Activated CD8-positive, alpha-beta T cell treated with anti-CD3 and anti-CD28 coated beads for 36 hours (primary cell): ENCODE measurements around the gene UGGT2. TPM values are rescaled to one million over a fixed set of nuclear protein-coding genes. Genes with fewer than 3 reads are reported as not detected.

Source experiments
- ATAC-seq: fragments of 200-7000 bp; cut with Tn5 transposase; one replicate; pipeline ENCODE4 v1.10.0; 2021; ENCODE audit warnings: mild to moderate bottlenecking, moderate library complexity
- CTCF ChIA-PET: fragments of 350-600 bp; sonication (Branson Sonifier 250); formaldehyde crosslinking; loops from one replicate; lab custom pipeline; 2021; ENCODE audit warnings: antibody characterized with exemption; lab: Charles Lee
- POLR2A ChIA-PET: fragments of 350-600 bp; sonication (Branson Sonifier 250); formaldehyde crosslinking; loops from one replicate; lab custom pipeline; 2021; ENCODE audit warnings: antibody characterized with exemption; lab: Charles Lee
- DNase-seq: peaks from one replicate; pipeline ENCODE4 v3.0.0-alpha.2; 2020
- H3K27ac Mint-ChIP-seq: one replicate; pipeline ENCODE4 v1.8.0; 2021; ENCODE audit warnings: mild to moderate bottlenecking, mixed read lengths
- H3K27me3 Mint-ChIP-seq: one replicate; pipeline ENCODE4 v1.8.0; 2021; ENCODE audit warnings: mixed read lengths
- H3K36me3 Mint-ChIP-seq: one replicate; pipeline ENCODE4 v1.8.0; 2021; ENCODE audit warnings: low read depth, mixed read lengths
- H3K4me1 Mint-ChIP-seq: one replicate; pipeline ENCODE4 v1.8.0; 2021; ENCODE audit warnings: low read depth, mixed read lengths
- H3K4me3 Mint-ChIP-seq: one replicate; pipeline ENCODE4 v1.8.0; 2021; ENCODE audit warnings: mild to moderate bottlenecking, moderate library complexity, mixed read lengths
- H3K9me3 Mint-ChIP-seq: one replicate; pipeline ENCODE4 v1.8.0; 2021; ENCODE audit warnings: mixed read lengths
- intact Hi-C: fragments of 100-400 bp; cut with micrococcal nuclease; formaldehyde crosslinking; loops from one replicate; pipeline ENCODE4 v1.10.0; 2022
- total RNA-seq, 2 experiments: library from RNA; stranded (reverse); gene quantifications; one replicate each; pipeline ENCODE4 v1.2.3, GENCODE V29; 2021
- TF ChIP-seq, protein P1 (sequence below): fragments of 200-600 bp; IDR thresholded peaks from one replicate; pipeline ENCODE4 v1.8.0; 2022; ENCODE audit warnings: antibody characterized with exemption, mild to moderate bottlenecking

Gene UGGT2, protein sequence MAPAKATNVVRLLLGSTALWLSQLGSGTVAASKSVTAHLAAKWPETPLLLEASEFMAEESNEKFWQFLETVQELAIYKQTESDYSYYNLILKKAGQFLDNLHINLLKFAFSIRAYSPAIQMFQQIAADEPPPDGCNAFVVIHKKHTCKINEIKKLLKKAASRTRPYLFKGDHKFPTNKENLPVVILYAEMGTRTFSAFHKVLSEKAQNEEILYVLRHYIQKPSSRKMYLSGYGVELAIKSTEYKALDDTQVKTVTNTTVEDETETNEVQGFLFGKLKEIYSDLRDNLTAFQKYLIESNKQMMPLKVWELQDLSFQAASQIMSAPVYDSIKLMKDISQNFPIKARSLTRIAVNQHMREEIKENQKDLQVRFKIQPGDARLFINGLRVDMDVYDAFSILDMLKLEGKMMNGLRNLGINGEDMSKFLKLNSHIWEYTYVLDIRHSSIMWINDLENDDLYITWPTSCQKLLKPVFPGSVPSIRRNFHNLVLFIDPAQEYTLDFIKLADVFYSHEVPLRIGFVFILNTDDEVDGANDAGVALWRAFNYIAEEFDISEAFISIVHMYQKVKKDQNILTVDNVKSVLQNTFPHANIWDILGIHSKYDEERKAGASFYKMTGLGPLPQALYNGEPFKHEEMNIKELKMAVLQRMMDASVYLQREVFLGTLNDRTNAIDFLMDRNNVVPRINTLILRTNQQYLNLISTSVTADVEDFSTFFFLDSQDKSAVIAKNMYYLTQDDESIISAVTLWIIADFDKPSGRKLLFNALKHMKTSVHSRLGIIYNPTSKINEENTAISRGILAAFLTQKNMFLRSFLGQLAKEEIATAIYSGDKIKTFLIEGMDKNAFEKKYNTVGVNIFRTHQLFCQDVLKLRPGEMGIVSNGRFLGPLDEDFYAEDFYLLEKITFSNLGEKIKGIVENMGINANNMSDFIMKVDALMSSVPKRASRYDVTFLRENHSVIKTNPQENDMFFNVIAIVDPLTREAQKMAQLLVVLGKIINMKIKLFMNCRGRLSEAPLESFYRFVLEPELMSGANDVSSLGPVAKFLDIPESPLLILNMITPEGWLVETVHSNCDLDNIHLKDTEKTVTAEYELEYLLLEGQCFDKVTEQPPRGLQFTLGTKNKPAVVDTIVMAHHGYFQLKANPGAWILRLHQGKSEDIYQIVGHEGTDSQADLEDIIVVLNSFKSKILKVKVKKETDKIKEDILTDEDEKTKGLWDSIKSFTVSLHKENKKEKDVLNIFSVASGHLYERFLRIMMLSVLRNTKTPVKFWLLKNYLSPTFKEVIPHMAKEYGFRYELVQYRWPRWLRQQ (N-terminal part only)
- total RNA-seq = not detected

DNA sequence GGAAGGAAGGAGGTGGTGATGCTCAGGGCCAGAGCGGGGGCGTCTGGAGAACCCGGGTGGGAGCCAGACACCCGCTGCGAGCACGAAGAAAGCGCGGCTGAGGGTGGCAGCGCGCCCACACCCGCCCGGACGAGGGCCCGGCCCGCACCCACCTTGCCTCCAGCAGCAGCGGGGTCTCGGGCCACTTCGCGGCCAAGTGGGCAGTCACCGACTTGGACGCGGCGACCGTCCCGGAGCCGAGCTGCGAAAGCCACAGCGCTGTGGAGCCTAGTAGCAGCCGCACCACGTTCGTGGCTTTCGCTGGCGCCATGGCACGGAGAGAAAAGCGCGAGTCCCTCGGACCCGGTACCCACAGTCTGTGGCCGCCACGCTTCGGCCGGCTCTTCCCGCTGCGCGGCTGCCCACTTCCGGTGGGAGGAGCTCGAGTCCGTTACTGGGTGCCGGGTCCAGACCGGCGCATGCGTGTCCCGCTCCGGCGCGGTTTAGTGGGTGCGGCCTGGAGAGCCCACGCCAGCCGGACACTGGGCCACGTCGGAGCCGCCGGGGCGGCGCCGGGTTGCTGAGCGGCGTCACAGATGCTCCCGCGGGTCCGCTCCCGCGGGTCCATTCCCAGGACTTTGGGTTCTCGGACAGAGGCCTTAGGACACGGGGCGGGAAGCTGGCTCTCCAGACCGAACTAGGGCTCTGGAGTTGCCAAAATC lies at the start of gene UGGT2:
Gene UGGT2, minus strand, starts transcription at position 399 of the 701 bp plus-strand sequence. Its CDS starts 89 bp downstream, at position 310.
- peaks cover 3% of the 10 kb centered on the region for H3K9me3 Mint-ChIP-seq
- ATAC-seq = no peak

GRCh38 chr13:96100457-96101220 lies 47.4 kb upstream of the UGGT2 start:
- Mint-ChIP-seq H3K27me3 (no peaks in the 10 kb centered on the region), H3K36me3 (no peaks in the 10 kb centered on the region), H3K4me3 (no peak overlapping the region), H3K9me3 (no peaks in the 10 kb centered on the region), H3K4me1 (no peaks in the 10 kb centered on the region), H3K27ac (no peak overlapping the region)
- no peak for DNase-seq
- ChIA-PET CTCF (interaction anchor here (1.1 kb wide), 1 partner anchor 12 kb away, joined by 3 read pairs; no protein-coding TSS in a partner anchor), POLR2A (no interaction called here)
- intact Hi-C loops = no loop called here
- TF ChIP-seq, protein P1, sequence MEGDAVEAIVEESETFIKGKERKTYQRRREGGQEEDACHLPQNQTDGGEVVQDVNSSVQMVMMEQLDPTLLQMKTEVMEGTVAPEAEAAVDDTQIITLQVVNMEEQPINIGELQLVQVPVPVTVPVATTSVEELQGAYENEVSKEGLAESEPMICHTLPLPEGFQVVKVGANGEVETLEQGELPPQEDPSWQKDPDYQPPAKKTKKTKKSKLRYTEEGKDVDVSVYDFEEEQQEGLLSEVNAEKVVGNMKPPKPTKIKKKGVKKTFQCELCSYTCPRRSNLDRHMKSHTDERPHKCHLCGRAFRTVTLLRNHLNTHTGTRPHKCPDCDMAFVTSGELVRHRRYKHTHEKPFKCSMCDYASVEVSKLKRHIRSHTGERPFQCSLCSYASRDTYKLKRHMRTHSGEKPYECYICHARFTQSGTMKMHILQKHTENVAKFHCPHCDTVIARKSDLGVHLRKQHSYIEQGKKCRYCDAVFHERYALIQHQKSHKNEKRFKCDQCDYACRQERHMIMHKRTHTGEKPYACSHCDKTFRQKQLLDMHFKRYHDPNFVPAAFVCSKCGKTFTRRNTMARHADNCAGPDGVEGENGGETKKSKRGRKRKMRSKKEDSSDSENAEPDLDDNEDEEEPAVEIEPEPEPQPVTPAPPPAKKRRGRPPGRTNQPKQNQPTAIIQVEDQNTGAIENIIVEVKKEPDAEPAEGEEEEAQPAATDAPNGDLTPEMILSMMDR = no peak
- no peak for ATAC-seq

More for the DNA sequence above, at the start of gene UGGT2:
- POLR2A ChIA-PET = no interaction called here
- no peaks in the 10 kb centered on the region for H3K36me3 Mint-ChIP-seq
- peaks cover 4% of the 10 kb centered on the region for H3K4me1 Mint-ChIP-seq
- CTCF ChIA-PET = no interaction called here
- H3K4me3 Mint-ChIP-seq = no peak within 1 kb of the TSS
- intact Hi-C loops = no loop called here
- H3K27me3 Mint-ChIP-seq = peaks cover 23% of the 10 kb centered on the region
- no peak within 1 kb of the TSS for H3K27ac Mint-ChIP-seq
- DNase-seq = peak; percentile 8
- TF ChIP-seq, protein P1 = no peak

GRCh38 chr13:96093296-96094006 lies 40.2 kb upstream of the UGGT2 start:
- Mint-ChIP-seq H3K27ac (no peak overlapping the region), H3K4me3 (no peak overlapping the region), H3K9me3 (no peaks in the 10 kb centered on the region), H3K27me3 (peaks cover 39% of the 10 kb centered on the region), H3K4me1 (peaks cover 2% of the 10 kb centered on the region), H3K36me3 (no peaks in the 10 kb centered on the region)
- POLR2A ChIA-PET = no interaction called here
- ATAC-seq = no peak
- TF ChIP-seq, protein P1 = no peak
- intact Hi-C loops = no loop called here
- CTCF ChIA-PET = no interaction called here
- DNase-seq = no peak
